Measurements from ENCODE around the gene CTXN1.
A peak's percentile ranks its signal among the peaks of the same experiment; 100 is the strongest.

CTXN1 gene

DNA sequence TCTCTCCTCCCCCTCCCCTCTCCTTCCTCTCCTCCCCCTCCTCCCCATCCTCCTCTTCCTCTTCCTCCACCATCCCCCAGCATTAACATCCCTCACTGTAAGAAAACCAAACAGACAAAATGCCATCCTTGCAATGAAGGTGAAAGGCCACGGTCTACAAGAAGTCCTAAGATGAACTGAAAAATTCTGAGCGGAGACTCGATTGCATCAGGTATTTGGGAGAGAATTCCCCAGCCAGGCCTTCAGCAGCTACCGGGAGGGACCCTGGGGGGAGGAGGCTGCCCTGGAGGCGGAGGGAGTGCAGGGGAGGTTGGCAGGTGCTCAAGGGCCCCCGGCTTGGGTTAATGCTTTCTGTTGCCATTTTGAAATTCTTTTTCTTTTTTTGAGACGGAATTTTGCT lies 27.6 kb upstream of the CTXN1 start:
- Histone ChIP-seq H3K27me3 (no peaks in the 10 kb centered on the region), H3K9me3 (no peaks in the 10 kb centered on the region), H3K4me1 (no peaks in the 10 kb centered on the region), H3K27ac (no peak overlapping the region), H3K4me3 (no peak overlapping the region), H3K36me3 (peaks cover 0 to 16% (median 7%) of the 10 kb centered on the region in 3 donors)
- TF ChIP-seq, protein P1, sequence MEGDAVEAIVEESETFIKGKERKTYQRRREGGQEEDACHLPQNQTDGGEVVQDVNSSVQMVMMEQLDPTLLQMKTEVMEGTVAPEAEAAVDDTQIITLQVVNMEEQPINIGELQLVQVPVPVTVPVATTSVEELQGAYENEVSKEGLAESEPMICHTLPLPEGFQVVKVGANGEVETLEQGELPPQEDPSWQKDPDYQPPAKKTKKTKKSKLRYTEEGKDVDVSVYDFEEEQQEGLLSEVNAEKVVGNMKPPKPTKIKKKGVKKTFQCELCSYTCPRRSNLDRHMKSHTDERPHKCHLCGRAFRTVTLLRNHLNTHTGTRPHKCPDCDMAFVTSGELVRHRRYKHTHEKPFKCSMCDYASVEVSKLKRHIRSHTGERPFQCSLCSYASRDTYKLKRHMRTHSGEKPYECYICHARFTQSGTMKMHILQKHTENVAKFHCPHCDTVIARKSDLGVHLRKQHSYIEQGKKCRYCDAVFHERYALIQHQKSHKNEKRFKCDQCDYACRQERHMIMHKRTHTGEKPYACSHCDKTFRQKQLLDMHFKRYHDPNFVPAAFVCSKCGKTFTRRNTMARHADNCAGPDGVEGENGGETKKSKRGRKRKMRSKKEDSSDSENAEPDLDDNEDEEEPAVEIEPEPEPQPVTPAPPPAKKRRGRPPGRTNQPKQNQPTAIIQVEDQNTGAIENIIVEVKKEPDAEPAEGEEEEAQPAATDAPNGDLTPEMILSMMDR (IDR thresholded peaks at IDR 0.05) = no peak
- DNase-seq = no peak
- intact Hi-C loops (cut with DNase I; ENCODE audit: low total_unique reads) = no loop called here

DNA sequence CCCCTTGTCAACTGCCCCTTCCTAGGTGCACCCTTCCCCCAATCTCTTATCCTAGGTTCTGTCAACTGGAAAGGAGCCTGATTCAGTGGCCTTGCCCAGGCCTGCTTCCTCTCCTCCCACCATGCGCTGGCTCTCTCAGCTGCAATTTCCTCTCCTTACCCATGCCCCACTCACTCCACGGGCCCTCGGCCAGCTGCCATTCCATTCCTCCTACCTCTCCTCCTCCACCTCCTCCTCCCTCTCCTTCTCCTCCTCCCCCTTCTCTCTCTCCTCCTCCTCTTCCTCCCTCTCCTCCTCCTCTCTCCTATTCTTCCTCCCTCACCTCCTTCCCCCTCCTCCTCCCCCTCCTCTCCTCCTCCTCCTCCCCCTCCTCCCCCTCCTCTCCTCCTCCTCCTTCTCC lies 27.1 kb upstream of the CTXN1 start:
- TF ChIP-seq, protein P1 (IDR thresholded peaks at IDR 0.05) = no peak
- Histone ChIP-seq H3K27ac (no peak overlapping the region), H3K27me3 (no peaks in the 10 kb centered on the region), H3K9me3 (no peaks in the 10 kb centered on the region), H3K4me3 (no peak overlapping the region), H3K36me3 (peaks cover 0 to 12% (median 4%) of the 10 kb centered on the region in 3 donors), H3K4me1 (no peaks in the 10 kb centered on the region)
- no peak for DNase-seq
- intact Hi-C loops (cut with DNase I; ENCODE audit: low total_unique reads) = no loop called here

DNA sequence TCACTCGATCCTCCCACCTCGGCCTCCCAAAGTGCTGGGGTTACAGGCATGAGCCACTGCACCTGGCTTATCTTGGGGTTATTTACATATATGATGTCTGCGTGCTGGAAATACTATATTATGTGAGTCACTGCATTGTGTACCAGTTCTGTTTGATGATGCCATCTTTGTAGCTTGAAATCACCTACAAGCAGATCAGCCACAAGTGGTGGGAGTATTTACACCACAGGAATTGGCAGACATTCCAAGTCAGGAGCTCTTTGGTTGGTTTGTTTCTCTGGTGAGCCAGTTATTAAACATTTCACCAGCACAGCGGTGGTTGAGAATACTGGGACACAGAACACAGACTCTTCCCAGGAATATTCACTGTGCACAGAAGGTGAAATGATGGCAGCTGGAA lies 22.0 kb upstream of the CTXN1 start:
- Histone ChIP-seq H3K36me3 (no peaks in the 10 kb centered on the region), H3K4me3 (no peak overlapping the region), H3K27ac (no peak overlapping the region), H3K4me1 (peaks cover 0 to 1% (median under 1%) of the 10 kb centered on the region in 4 donors), H3K9me3 (no peaks in the 10 kb centered on the region), H3K27me3 (no peaks in the 10 kb centered on the region)
- DNase-seq = no peak
- TF ChIP-seq, protein P1 (IDR thresholded peaks at IDR 0.05) = no peak
- intact Hi-C loops (cut with DNase I; ENCODE audit: low total_unique reads) = loop anchor here (5.0 to 10.0 kb wide), 2 partner anchors 57 to 304 kb away; partner anchors contain the start of gene ELAVL1

DNA sequence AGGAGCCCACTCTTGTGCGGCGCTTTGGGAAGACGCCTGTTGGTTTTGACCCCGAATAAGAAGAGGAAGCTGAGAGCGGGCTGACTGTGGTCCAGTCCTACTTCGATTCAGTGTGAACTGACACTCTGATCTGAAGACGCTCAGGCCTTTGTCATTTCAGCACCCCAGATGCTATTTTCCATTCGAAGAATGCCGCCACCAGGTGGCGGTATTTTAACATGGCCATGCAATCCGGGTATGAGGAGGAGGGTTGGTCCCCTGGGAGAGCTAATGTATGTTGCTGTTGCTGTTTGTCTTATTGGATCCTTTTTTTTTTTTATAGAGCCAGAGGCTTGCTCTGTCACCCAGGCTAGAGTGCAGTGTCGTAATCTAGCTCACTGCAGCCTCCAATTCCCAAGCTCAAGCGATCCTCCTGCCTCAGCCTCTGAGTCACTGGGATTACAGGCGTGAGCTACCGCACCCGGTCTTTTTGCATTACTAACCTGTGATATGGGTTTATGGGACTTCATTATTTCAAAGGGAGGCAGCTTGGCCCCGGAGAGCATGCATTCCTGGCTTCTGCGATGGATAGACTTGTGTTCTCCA lies 18.3 kb upstream of the CTXN1 start:
- TF ChIP-seq, protein P1 (IDR thresholded peaks at IDR 0.05) = peak; percentile 73 to 84
- Histone ChIP-seq H3K27ac (peak overlapping the region; percentile 99 to 100), H3K9me3 (no peaks in the 10 kb centered on the region), H3K4me1 (peaks cover 0 to 29% (median 17%) of the 10 kb centered on the region in 4 donors), H3K4me3 (peak overlapping the region; percentile 82 to 93), H3K27me3 (no peaks in the 10 kb centered on the region), H3K36me3 (peaks cover 17 to 21% (median 17%) of the 10 kb centered on the region in 3 donors)
- DNase-seq = peak; percentile 89 to 93
- intact Hi-C loops (cut with DNase I; ENCODE audit: low total_unique reads) = loop anchor here (10.0 kb wide), 1 partner anchor 61 kb away; the partner anchor contains the start of gene ELAVL1

DNA sequence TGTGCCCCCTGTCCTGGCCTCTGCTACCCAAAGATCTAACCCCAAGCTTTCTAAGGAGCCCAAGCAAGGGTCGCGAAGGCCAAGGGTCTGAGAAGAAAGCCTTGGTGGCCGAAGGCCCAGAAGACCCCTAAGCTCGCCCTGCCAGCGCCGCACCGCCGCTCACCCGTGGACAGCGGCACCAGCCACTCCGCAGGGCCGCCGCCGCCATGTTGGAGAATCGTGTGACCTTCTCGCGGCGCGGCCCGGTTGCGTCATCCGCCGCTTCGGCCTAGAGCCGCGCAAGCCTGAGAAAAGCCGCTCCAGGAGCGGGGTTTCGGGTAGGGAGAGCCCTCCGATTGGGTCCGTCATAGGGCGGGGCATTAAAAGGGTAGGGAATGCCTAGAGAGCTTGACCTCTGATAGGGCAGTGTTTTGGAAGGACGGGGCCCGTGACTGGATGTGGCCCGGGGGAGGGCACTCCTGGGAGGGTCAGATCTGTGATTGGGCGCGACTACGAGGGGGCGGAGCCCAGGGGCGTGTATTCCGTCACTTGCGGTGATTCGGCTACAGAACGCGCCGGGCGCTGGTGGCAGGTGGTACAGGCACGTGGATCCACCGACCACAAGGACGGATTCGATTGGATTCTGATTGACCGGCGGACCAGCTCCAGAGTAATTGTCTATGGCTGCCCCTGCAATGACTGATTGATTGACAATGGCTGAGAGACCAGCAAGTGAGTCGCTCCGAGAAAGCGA lies 17.7 kb upstream of the CTXN1 start, which contains the start of gene TIMM44:
Gene TIMM44 (minus strand): TSS at position 223 of the 733 bp plus-strand sequence. CDS start 15 bp downstream, at position 208.
- no peaks in the 10 kb centered on the region for H3K9me3 ChIP-seq
- peaks cover 0 to 29% (median 17%) of the 10 kb centered on the region in 4 donors for H3K4me1 ChIP-seq
- H3K27ac ChIP-seq = peak within 1 kb of the TSS; percentile 99 to 100
- peak within 1 kb of the TSS; percentile 82 to 93 for H3K4me3 ChIP-seq
- H3K27me3 ChIP-seq = no peaks in the 10 kb centered on the region
- TF ChIP-seq, protein P1 (IDR thresholded peaks at IDR 0.05) = no peak
- peak; percentile 99 to 100 for DNase-seq
- H3K36me3 ChIP-seq = peaks cover 19 to 27% (median 20%) of the 10 kb centered on the region in 3 donors
- intact Hi-C loops (cut with DNase I; ENCODE audit: low total_unique reads) = loop anchor here (10.0 kb wide), 1 partner anchor 61 kb away; the partner anchor contains the start of gene ELAVL1
